IMR-90 (cell line): Measurements from ENCODE around the gene TSPEAR. TPM values are rescaled to one million over a fixed set of nuclear protein-coding genes. Genes with fewer than 3 reads are reported as not detected.

ENCODE experiments used
- ATAC-seq: fragments of 200-7000 bp; cut with Tn5 transposase; 2 replicates; pipeline ENCODE4 v1.9.1; 2020; ENCODE audit warnings: low read depth, mild to moderate bottlenecking, moderate library complexity
- BruUV-seq: library from RNA; stranded (reverse); fragments of 400-500 nt; replicated peaks from 2 replicates; lab custom pipeline; 2021; lab: Mats Ljungman, UMichigan
- CTCF ChIA-PET: fragments of 300-600 bp; formaldehyde crosslinking; extraction: SDS; loops from one replicate; lab custom pipeline; 2021; ENCODE audit warnings: antibody characterized with exemption; lab: Yijun Ruan, JAX
- POLR2A ChIA-PET: fragments of 300-600 bp; sonication (Branson Sonifier 250); formaldehyde crosslinking; loops from one replicate; lab custom pipeline; 2022; ENCODE audit warnings: antibody characterized with exemption; ENCODE audit not compliant: unreplicated experiment; lab: Charles Lee
- DNase-seq: peaks from one replicate; pipeline ENCODE4 v3.0.0; 2013
- H2AFZ ChIP-seq: replicated peaks from 2 replicates; pipeline ENCODE3; 2013; ENCODE audit warnings: low read length, mild to moderate bottlenecking; ENCODE audit not compliant: poor library complexity
- H2AK5ac ChIP-seq: 2 replicates; pipeline ENCODE4 v1.6.1; 2013; ENCODE audit warnings: low read depth, low read length, inconsistent platforms
- H2AK9ac ChIP-seq: replicated peaks from 2 replicates; pipeline ENCODE3; 2013; ENCODE audit warnings: mild to moderate bottlenecking, low read depth, low read length, moderate library complexity; ENCODE audit not compliant: poor library complexity
- H2BK120ac ChIP-seq: 2 replicates; pipeline ENCODE4 v1.6.1; 2013; ENCODE audit warnings: low read depth, low read length, inconsistent platforms
- H2BK15ac ChIP-seq: 3 replicates; pipeline ENCODE4 v1.6.1; 2013; ENCODE audit warnings: low read depth, low read length, inconsistent platforms
- H2BK20ac ChIP-seq: 2 replicates; pipeline ENCODE4 v1.6.1; 2013; ENCODE audit warnings: low read depth, mild to moderate bottlenecking, inconsistent platforms, low read length, moderate library complexity
- H2BK5ac ChIP-seq: 2 replicates; pipeline ENCODE4 v1.6.1; 2013; ENCODE audit warnings: mild to moderate bottlenecking, low read depth, low read length, inconsistent platforms; ENCODE audit not compliant: poor library complexity, severe bottlenecking
- H3K14ac ChIP-seq: replicated peaks from 2 replicates; pipeline ENCODE4 v1.6.1; 2013; ENCODE audit warnings: low read depth, low read length, inconsistent platforms
- H3K18ac ChIP-seq: 2 replicates; pipeline ENCODE4 v1.6.1; 2013; ENCODE audit warnings: low read depth, low read length, control low read depth
- H3K23ac ChIP-seq: 2 replicates; pipeline ENCODE4 v1.6.1; 2013; ENCODE audit warnings: low read depth, low read length, inconsistent platforms
- H3K27ac ChIP-seq: 2 replicates; pipeline ENCODE4 v1.5.1; 2013; ENCODE audit warnings: mild to moderate bottlenecking, control low read depth, low read length; ENCODE audit not compliant: insufficient read depth
- H3K27me3 ChIP-seq: 2 replicates; pipeline ENCODE4 v1.6.1; 2013; ENCODE audit warnings: low read length; ENCODE audit not compliant: control insufficient read depth, insufficient read depth
- H3K36me3 ChIP-seq: 2 replicates; pipeline ENCODE4 v1.6.1; 2013; ENCODE audit warnings: low read length, mixed read lengths; ENCODE audit not compliant: control insufficient read depth, insufficient read depth
- H3K4ac ChIP-seq: 2 replicates; pipeline ENCODE4 v1.6.1; 2013; ENCODE audit warnings: low read depth, low read length, inconsistent platforms
- H3K4me1 ChIP-seq: 2 replicates; pipeline ENCODE4 v1.6.1; 2013; ENCODE audit warnings: low read length, mixed read lengths; ENCODE audit not compliant: control insufficient read depth, insufficient read depth
- H3K4me2 ChIP-seq: 2 replicates; pipeline ENCODE4 v1.6.1; 2013; ENCODE audit warnings: low read depth, mild to moderate bottlenecking, control low read depth, low read length, moderate library complexity
- H3K4me3 ChIP-seq: 2 replicates; pipeline ENCODE4 v1.5.1; 2013; ENCODE audit warnings: low read depth, mild to moderate bottlenecking, control low read depth, low read length, moderate library complexity; ENCODE audit not compliant: insufficient read depth
- H3K56ac ChIP-seq: 2 replicates; pipeline ENCODE4 v1.6.1; 2013; ENCODE audit warnings: low read length, inconsistent platforms; ENCODE audit not compliant: insufficient read depth; ENCODE audit errors: extremely low read depth
- H3K79me1 ChIP-seq, 2 experiments: 2 replicates each; pipeline ENCODE4 v1.6.1; 2013; ENCODE audit warnings: low read length in 2 of 2, inconsistent platforms in 1 of 2, low read depth in 1 of 2
- H3K9ac ChIP-seq: 2 replicates; pipeline ENCODE4 v1.6.1; 2013; ENCODE audit warnings: low read depth, low read length, control low read depth
- H3K9me1 ChIP-seq: 2 replicates; pipeline ENCODE4 v1.6.1; 2013; ENCODE audit warnings: low read length, inconsistent platforms; ENCODE audit not compliant: insufficient read depth
- H3K9me3 ChIP-seq: 2 replicates; pipeline ENCODE4 v1.6.1; 2013; ENCODE audit warnings: low read length; ENCODE audit not compliant: control insufficient read depth, insufficient read depth
- H4K20me1 ChIP-seq: 2 replicates; pipeline ENCODE4 v1.6.1; 2013; ENCODE audit warnings: low read length, inconsistent platforms; ENCODE audit not compliant: insufficient read depth
- H4K5ac ChIP-seq: 2 replicates; pipeline ENCODE4 v1.6.1; 2013; ENCODE audit warnings: mild to moderate bottlenecking, low read depth, low read length, control low read depth
- H4K8ac ChIP-seq, 2 experiments: 2 replicates each; pipeline ENCODE4 v1.6.1; 2013; ENCODE audit warnings: low read depth in 2 of 2, low read length in 2 of 2, control low read depth in 1 of 2, inconsistent platforms in 1 of 2
- H4K91ac ChIP-seq: 2 replicates; pipeline ENCODE4 v1.6.1; 2013; ENCODE audit warnings: low read depth, low read length, inconsistent platforms; ENCODE audit not compliant: insufficient read depth
- BHLHE40 ChIP-seq: fragments of 150-350 bp; IDR thresholded peaks from 2 replicates; pipeline ENCODE4 v1.6.1; 2016; ENCODE audit warnings: mild to moderate bottlenecking, low read depth, low read length
- RAD21 ChIP-seq: IDR thresholded peaks from 2 replicates; pipeline ENCODE4 v1.6.1; 2012; ENCODE audit warnings: low read length, improper control_type of control experiment
- WGBS, 2 experiments: methylation state at CpG; one replicate each; pipeline versions ENCODE4 v1.1.5 to v1.1.7; 2013; ENCODE audit warnings: missing lambda C conversion rate in 2 of 2; ENCODE audit not compliant: insufficient read length in 1 of 2; ENCODE audit errors: extremely low coverage in 2 of 2; 5-methylcytosine and 5-hydroxymethylcytosine counted together
- dilution Hi-C: fragments of 300-500 bp; cut with HindIII; formaldehyde crosslinking; loops from one replicate; pipeline ENCODE4 v1.14.3; 2018; ENCODE audit warnings: low sequenced_read_pairs; ENCODE audit not compliant: unreplicated experiment
- in situ Hi-C: fragments of 300-500 bp; cut with MboI; formaldehyde crosslinking; loops from 3 replicates; pipeline ENCODE4 v1.14.3; 2019; ENCODE audit warnings: low sequenced_read_pairs, inconsistent platforms, mixed read lengths
- intact Hi-C: fragments of 100-400 bp; cut with micrococcal nuclease; formaldehyde crosslinking; loops from 2 replicates; pipeline ENCODE4 v1.10.0; 2022
- polyA plus RNA-seq, 3 experiments: library from polyadenylated mRNA; depleted of rRNA; stranded (reverse); fragments of >200 nt; gene quantifications; 2 replicates each; pipeline ENCODE4 v1.2.3, GENCODE V29; 2012; ENCODE audit warnings: low replicate concordance in 1 of 3
- total RNA-seq: library from RNA; depleted of rRNA; stranded (reverse); fragments of >200 nt; gene quantifications from 2 replicates; pipeline ENCODE4 v1.2.3, GENCODE V29; 2012

TSPEAR gene
- total and polyA plus RNA-seq, 2 of the 4 experiments (the other 2 are of a cell fraction): not detected

GRCh38 chr21:44708213-44708865 is 3.0 kb downstream of the TSPEAR start:
- no peak for TF ChIP-seq RAD21
- no peak for TF ChIP-seq BHLHE40

More at GRCh38 chr21:44708213-44708865, 3.0 kb downstream of the TSPEAR start:
- Histone ChIP-seq H4K20me1 (no peaks in the 10 kb centered on the region), H3K18ac (no peak overlapping the region), H3K9me3 (peaks cover 6% of the 10 kb centered on the region; the same call in 1 of the 2 replicates), H4K8ac (no peak overlapping the region), H2AK5ac (no peak overlapping the region), H2BK5ac (no peak overlapping the region), H3K36me3 (no peaks in the 10 kb centered on the region), H3K23ac (no peak overlapping the region), H3K27ac (no peak overlapping the region), H3K79me1 (no peaks in the 10 kb centered on the region), H3K4me3 (no peak overlapping the region), H2BK15ac (no peak overlapping the region), H3K4me1 (peaks cover 1% of the 10 kb centered on the region; the same call in 1 of the 2 replicates), H3K56ac (no peak overlapping the region), H4K5ac (no peak overlapping the region), H3K27me3 (peaks cover 82% of the 10 kb centered on the region), H3K9ac (no peak overlapping the region), H2AFZ (no peak overlapping the region), H3K14ac (no peak overlapping the region), H4K91ac (no peak overlapping the region), H2BK120ac (no peak overlapping the region), H3K4ac (no peak overlapping the region), H2BK20ac (no peak overlapping the region), H3K9me1 (no peaks in the 10 kb centered on the region), H3K4me2 (no peak overlapping the region), H2AK9ac (peak overlapping the region; percentile 78)
- in situ Hi-C loops: no loop called here
- ChIA-PET POLR2A (no interaction called here), CTCF (no interaction called here)
- DNase-seq (no peak), ATAC-seq (no peak)
- BruUV-seq: no TSS peak
- intact Hi-C loops: no loop called here
- WGBS, 2 experiments: 3% methylated on average over 4 of the region's 13 CpGs; no CpG with 5 or more reads in 1 of the 2 experiments
- dilution Hi-C loops: no loop called here
